Tibial nerve (tissue), 3 donors: ENCODE measurements around the gene NEBL.

Experiments
- CTCF ChIP-seq, 5 experiments: fragments of 200-600 bp in 3 of 5; fragments of 450-650 bp in 2 of 5; sonication (generic) in 3 of 5; IDR thresholded peaks; one replicate each; pipeline ENCODE4 v1.5.1; 2016 to 2019; ENCODE audit warnings: antibody characterized with exemption in 5 of 5, mild to moderate bottlenecking in 3 of 5, moderate library complexity in 2 of 5
- POLR2A ChIP-seq, 2 donors: fragments of 450-650 bp; IDR thresholded peaks; one replicate each; pipeline ENCODE4 v1.6.1; 2017; ENCODE audit warnings: antibody characterized with exemption in 2 of 2, mild to moderate bottlenecking in 2 of 2, moderate library complexity in 2 of 2

GRCh38 chr10:20744821-20745220 lies 152.3 kb downstream of the NEBL start:
- no peak for TF ChIP-seq CTCF (IDR thresholded peaks at IDR 0.05)
- TF ChIP-seq POLR2A (IDR thresholded peaks at IDR 0.05): no peak
